Kidney epithelial cell (primary cell): Measurements from ENCODE around the gene HLCS. TPM values are rescaled to one million over a fixed set of nuclear protein-coding genes. Genes with fewer than 3 reads are reported as not detected.

Experiments
- DNase-seq: peaks from one replicate; pipeline ENCODE4 v3.0.0-alpha.2; 2010; ENCODE audit warnings: low read depth
- H3K27me3 ChIP-seq: 2 replicates; pipeline ENCODE4 v1.6.0; 2011; ENCODE audit warnings: low read length; ENCODE audit not compliant: control insufficient read depth, insufficient read depth
- H3K36me3 ChIP-seq: 2 replicates; pipeline ENCODE4 v1.5.1; 2011; ENCODE audit warnings: low read length; ENCODE audit not compliant: control insufficient read depth, insufficient read depth
- H3K4me3 ChIP-seq: 2 replicates; pipeline ENCODE4 v1.5.1; 2011; ENCODE audit warnings: low read depth, mild to moderate bottlenecking, control low read depth, low read length
- CTCF ChIP-seq: IDR thresholded peaks from 2 replicates; pipeline ENCODE4 v1.5.1; 2011; ENCODE audit warnings: mild to moderate bottlenecking, moderate library complexity, low read length, control low read depth, inconsistent platforms; ENCODE audit not compliant: insufficient read depth, poor library complexity, severe bottlenecking
- total RNA-seq: library from RNA; depleted of rRNA; stranded (reverse); fragments of >200 nt; gene quantifications from 2 replicates; pipeline ENCODE4 v1.2.3, GENCODE V29; 2015

The HLCS gene
- total RNA-seq, 1 donor from 2014 or later, result 26.7 TPM

GRCh38 chr21:36743008-36743407 lies 223.5 kb downstream of the HLCS start:
- no peaks in the 10 kb centered on the region for H3K36me3 ChIP-seq
- no peak for TF ChIP-seq CTCF
- no peak for DNase-seq
- no peak overlapping the region for H3K4me3 ChIP-seq
- peaks cover 20% of the 10 kb centered on the region for H3K27me3 ChIP-seq

- DNase-seq, result no peak
- no peaks in the 10 kb centered on the region for H3K36me3 ChIP-seq
- TF ChIP-seq CTCF, result no peak
- no peak overlapping the region for H3K4me3 ChIP-seq
- H3K27me3 ChIP-seq, result peaks cover 17% of the 10 kb centered on the region
Measured at GRCh38 chr21:36741506-36741905, 225.0 kb downstream of the HLCS start.

GRCh38 chr21:36738489-36739126 lies 227.9 kb downstream of the HLCS start:
- DNase-seq, result no peak
- Histone ChIP-seq H3K4me3 (no peak overlapping the region), H3K36me3 (no peaks in the 10 kb centered on the region), H3K27me3 (peaks cover 9% of the 10 kb centered on the region)
- no peak for TF ChIP-seq CTCF

- Histone ChIP-seq H3K4me3 (no peak overlapping the region), H3K36me3 (no peaks in the 10 kb centered on the region), H3K27me3 (peaks cover 20% of the 10 kb centered on the region)
- TF ChIP-seq CTCF, result no peak
- DNase-seq, result no peak
Measured at GRCh38 chr21:36735724-36736320, 230.6 kb downstream of the HLCS start.

- H3K27me3 ChIP-seq, result peaks cover 20% of the 10 kb centered on the region
- TF ChIP-seq CTCF, result no peak
Measured at GRCh38 chr21:36735201-36735515, 231.3 kb downstream of the HLCS start.

More at GRCh38 chr21:36735201-36735515, 231.3 kb downstream of the HLCS start:
- no peak for DNase-seq
- H3K4me3 ChIP-seq, result no peak overlapping the region
- H3K36me3 ChIP-seq, result no peaks in the 10 kb centered on the region
